PC-3 (cell line): ENCODE measurements around the gene TSKU. TPM values are rescaled to one million over a fixed set of nuclear protein-coding genes. Genes with fewer than 3 reads are reported as not detected.
A peak's percentile ranks its signal among the peaks of the same experiment; 100 is the strongest.
"Not testable (repeated sequence)": the region's sequence is repeated elsewhere in the genome, so short reads cannot be mapped to it uniquely, and the experiment has no call there.

Source experiments
- ATAC-seq: fragments of 200-7000 bp; cut with Tn5 transposase; 2 replicates; pipeline ENCODE4 v1.9.1; 2020; ENCODE audit warnings: mild to moderate bottlenecking, moderate library complexity
- BruUV-seq: library from RNA; stranded (reverse); fragments of 400-500 nt; replicated peaks from 2 replicates; lab custom pipeline; 2021; lab: Mats Ljungman, UMichigan
- CTCF ChIA-PET: fragments of 300-600 bp; sonication (Branson Sonifier 250); formaldehyde crosslinking; loops from one replicate; lab custom pipeline; 2022; ENCODE audit warnings: antibody characterized with exemption; lab: Charles Lee
- POLR2A ChIA-PET: fragments of 300-600 bp; sonication (Branson Sonifier 250); formaldehyde crosslinking; loops from one replicate; lab custom pipeline; 2022; ENCODE audit warnings: antibody characterized with exemption; ENCODE audit not compliant: unreplicated experiment; lab: Charles Lee
- DNase-seq: peaks from one replicate; pipeline ENCODE4 v3.0.0-alpha.2; 2015
- H2AFZ ChIP-seq: fragments of 300-600 bp; sonication (generic); 2 replicates; pipeline ENCODE4 v1.6.0; 2016; ENCODE audit warnings: antibody characterized with exemption, low read length
- H3F3A ChIP-seq: fragments of 300-600 bp; sonication (generic); one replicate; pipeline ENCODE4 v1.6.0; 2017; ENCODE audit warnings: antibody characterized with exemption, low read length, control low read depth, mild to moderate bottlenecking; ENCODE audit not compliant: unreplicated experiment
- H3K27ac ChIP-seq: fragments of 300-600 bp; sonication (generic); 2 replicates; pipeline ENCODE4 v1.5.1; 2016; ENCODE audit warnings: mild to moderate bottlenecking, low read length
- H3K27me3 ChIP-seq: fragments of 300-600 bp; sonication (generic); 2 replicates; pipeline ENCODE4 v1.6.1; 2016; ENCODE audit warnings: low read length, mixed read lengths
- H3K36me3 ChIP-seq: fragments of 300-600 bp; sonication (generic); 2 replicates; pipeline ENCODE4 v1.6.1; 2016; ENCODE audit warnings: low read depth, mixed run types, low read length, mixed read lengths
- H3K4me1 ChIP-seq: fragments of 300-600 bp; sonication (generic); 2 replicates; pipeline ENCODE4 v1.5.1; 2016; ENCODE audit warnings: low read length; ENCODE audit not compliant: insufficient read depth
- H3K4me2 ChIP-seq: fragments of 300-600 bp; sonication (generic); 2 replicates; pipeline ENCODE4 v1.6.0; 2016; ENCODE audit warnings: low read length
- H3K4me3 ChIP-seq: fragments of 300-600 bp; sonication (generic); 2 replicates; pipeline ENCODE4 v1.5.1; 2016; ENCODE audit warnings: mild to moderate bottlenecking, low read length, mixed read lengths
- H3K79me2 ChIP-seq: fragments of 300-600 bp; sonication (generic); 2 replicates; pipeline ENCODE4 v1.6.1; 2017; ENCODE audit warnings: low read length, mixed read lengths
- H3K9ac ChIP-seq: fragments of 300-600 bp; sonication (generic); 2 replicates; pipeline ENCODE4 v1.6.0; 2016; ENCODE audit warnings: mild to moderate bottlenecking, low read length
- H3K9me2 ChIP-seq: fragments of 300-600 bp; sonication (generic); replicated peaks from 2 replicates; pipeline ENCODE4 v1.6.1; 2016; ENCODE audit warnings: mixed run types, low read length, mixed read lengths
- H3K9me3 ChIP-seq: fragments of 300-600 bp; sonication (generic); 2 replicates; pipeline ENCODE4 v1.6.1; 2016; ENCODE audit warnings: low read length, mixed read lengths
- H4K20me1 ChIP-seq: fragments of 300-600 bp; sonication (generic); 2 replicates; pipeline ENCODE4 v1.6.1; 2016; ENCODE audit warnings: low read length, mixed read lengths
- CTCF ChIP-seq: fragments of 300-600 bp; sonication (generic); conservative IDR thresholded peaks from 2 replicates; pipeline ENCODE4 v1.5.1; 2017; ENCODE audit warnings: antibody characterized with exemption, low read depth, mild to moderate bottlenecking, low read length
- EZH2 ChIP-seq: fragments of 300-600 bp; sonication (generic); IDR thresholded peaks from one replicate; pipeline ENCODE4 v1.6.1; 2017; ENCODE audit warnings: antibody characterized with exemption, mild to moderate bottlenecking, low read length; ENCODE audit not compliant: unreplicated experiment
- EZH2phosphoT487 ChIP-seq: fragments of 300-600 bp; sonication (generic); IDR thresholded peaks from 2 replicates; pipeline ENCODE4 v1.6.1; 2018; ENCODE audit warnings: mild to moderate bottlenecking, antibody characterized with exemption, low read length, borderline replicate concordance
- intact Hi-C: fragments of 100-400 bp; cut with micrococcal nuclease; formaldehyde crosslinking; loops from 2 replicates; pipeline ENCODE4 v1.9.0; 2023
- total RNA-seq: library from RNA; depleted of rRNA; stranded (reverse); fragments of >200 nt; gene quantifications from 2 replicates; pipeline ENCODE4 v1.2.3, GENCODE V29; 2014

TSKU gene
- total RNA-seq, 1 experiment from 2014 or later: 32.1 TPM

GRCh38 chr11:76824980-76825725 is 42.0 kb downstream of the TSKU start:
- ChIA-PET CTCF (interaction anchor here (0.6 to 2.1 kb wide), 3 partner anchors 95 to 266 kb away, joined by 3 to 22 read pairs (median 6); no protein-coding TSS in a partner anchor), POLR2A (interaction anchor here (0.7 kb wide), 1 partner anchor 39 kb away, joined by 6 read pairs; no protein-coding TSS in a partner anchor)
- peak overlapping the region; percentile 96 for H3K27ac ChIP-seq
- H2AFZ ChIP-seq: peak overlapping the region; percentile 46
- H3K9me2 ChIP-seq: no peaks in the 10 kb centered on the region
- no peak overlapping the region for H3K4me3 ChIP-seq
- TF ChIP-seq EZH2: no peak
- TF ChIP-seq EZH2phosphoT487: no peak
- TF ChIP-seq CTCF: no peak
- no peaks in the 10 kb centered on the region for H3K27me3 ChIP-seq
- ATAC-seq (peak; percentile 51), DNase-seq (peak; percentile 95)
- H3K9ac ChIP-seq: peak overlapping the region; percentile 83
- no peaks in the 10 kb centered on the region for H3K36me3 ChIP-seq
- peaks cover 7% of the 10 kb centered on the region for H3F3A ChIP-seq
- intact Hi-C loops: loop anchor here (1.0 kb wide), 1 partner anchor 11 kb away; no protein-coding TSS in a partner anchor
- peak overlapping the region; percentile 63 for H3K4me2 ChIP-seq
- no peaks in the 10 kb centered on the region for H4K20me1 ChIP-seq
- H3K4me1 ChIP-seq: peaks cover 38% of the 10 kb centered on the region
- H3K9me3 ChIP-seq: no peaks in the 10 kb centered on the region
- BruUV-seq: no TSS peak
- H3K79me2 ChIP-seq: no peaks in the 10 kb centered on the region

- Histone ChIP-seq H3K9me3 (no peaks in the 10 kb centered on the region), H3K9me2 (no peaks in the 10 kb centered on the region), H3K4me2 (peak overlapping the region; percentile 63), H3K9ac (peak overlapping the region; percentile 83), H4K20me1 (no peaks in the 10 kb centered on the region), H3F3A (peaks cover 7% of the 10 kb centered on the region), H3K36me3 (no peaks in the 10 kb centered on the region), H3K79me2 (no peaks in the 10 kb centered on the region), H3K27me3 (no peaks in the 10 kb centered on the region), H3K4me3 (no peak overlapping the region), H3K4me1 (peaks cover 45% of the 10 kb centered on the region), H3K27ac (peak overlapping the region; percentile 96), H2AFZ (peak overlapping the region; percentile 46)
- TF ChIP-seq CTCF (no peak), EZH2 (no peak), EZH2phosphoT487 (no peak)
- intact Hi-C loops: loop anchor here (1.0 kb wide), 1 partner anchor 10 kb away; no protein-coding TSS in a partner anchor
- POLR2A ChIA-PET: interaction anchor here (0.7 kb wide), 1 partner anchor 38 kb away, joined by 6 read pairs; no protein-coding TSS in a partner anchor
- BruUV-seq: no TSS peak
- DNase-seq: peak; percentile 21
- no peak for ATAC-seq
- CTCF ChIA-PET: interaction anchor here (0.6 kb wide), 2 partner anchors 94 to 266 kb away, joined by 3 to 6 read pairs; no protein-coding TSS in a partner anchor
Measured at GRCh38 chr11:76825726-76826396, 42.7 kb downstream of the TSKU start.

DNA sequence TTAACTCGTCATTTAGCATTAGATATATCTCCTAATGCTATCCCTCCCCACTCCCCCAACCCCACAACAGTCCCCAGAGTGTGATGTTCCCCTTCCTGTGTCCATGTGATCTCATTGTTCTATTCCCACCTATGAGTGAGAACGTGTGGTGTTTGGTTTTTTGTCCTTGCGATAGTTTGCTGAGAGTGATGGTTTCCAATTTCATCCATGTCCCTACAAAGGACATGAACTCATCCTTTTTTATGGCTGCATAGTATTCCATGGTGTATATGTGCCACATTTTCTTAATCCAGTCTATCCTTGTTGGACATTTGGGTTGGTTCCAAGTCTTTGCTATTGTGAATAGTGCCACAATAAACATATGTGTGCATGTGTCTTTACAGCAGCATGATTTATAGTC is 43.4 kb downstream of the TSKU start:
- intact Hi-C loops, CTCF ChIA-PET, H3K79me2 ChIP-seq, H3K4me3 ChIP-seq, H3K9ac ChIP-seq, H3F3A ChIP-seq, DNase-seq, H4K20me1 ChIP-seq, H3K27ac ChIP-seq, BruUV-seq, H3K27me3 ChIP-seq, POLR2A ChIA-PET, H3K9me2 ChIP-seq, ATAC-seq, H3K36me3 ChIP-seq, H3K4me2 ChIP-seq, H2AFZ ChIP-seq, H3K9me3 ChIP-seq: not testable (repeated sequence)
- peaks cover 49% of the 10 kb centered on the region for H3K4me1 ChIP-seq

- ATAC-seq, POLR2A ChIA-PET, H2AFZ ChIP-seq, intact Hi-C loops, H3K27me3 ChIP-seq, H3K4me2 ChIP-seq, H3K9ac ChIP-seq, H3K4me3 ChIP-seq, H3K27ac ChIP-seq, CTCF ChIA-PET, H4K20me1 ChIP-seq, H3K9me2 ChIP-seq, DNase-seq, H3F3A ChIP-seq, H3K9me3 ChIP-seq, H3K79me2 ChIP-seq, BruUV-seq, H3K36me3 ChIP-seq: not testable (repeated sequence)
- peaks cover 49% of the 10 kb centered on the region for H3K4me1 ChIP-seq
Measured at GRCh38 chr11:76827005-76827404, 43.8 kb downstream of the TSKU start.
